Pulmonary artery endothelial cell (primary cell): Measurements from ENCODE around the gene FOSL1. TPM values are rescaled to one million over a fixed set of nuclear protein-coding genes. Genes with fewer than 3 reads are reported as not detected.

Experiments
- DNase-seq: peaks from one replicate; pipeline ENCODE4 v3.0.0-alpha.2; 2011; ENCODE audit warnings: low read depth, low spot score
- total RNA-seq: library from RNA; depleted of rRNA; stranded (reverse); fragments of >200 nt; gene quantifications from 2 replicates; pipeline ENCODE4 v1.2.3, GENCODE V29; 2014

FOSL1 gene
- total RNA-seq, 1 donor from 2014 or later: 11.5 TPM

GRCh38 chr11:65882120-65883057 lies 17.8 kb downstream of the FOSL1 start:
- DNase-seq: no peak

GRCh38 chr11:65880844-65881421 lies 19.3 kb downstream of the FOSL1 start:
- DNase-seq: no peak

- no peak for DNase-seq
These were observed 20.2 kb downstream of the FOSL1 start for GRCh38 chr11:65880027-65880426.

GRCh38 chr11:65879617-65880016 lies 20.6 kb downstream of the FOSL1 start, which contains the start of gene CTSW:
Gene CTSW (plus strand): TSS chr11:65879837. CDS start chr11:65879855, 18 bp downstream.
- no peak for DNase-seq

- no peak for DNase-seq
These were observed 26.7 kb downstream of the FOSL1 start for GRCh38 chr11:65873318-65874156.

- no peak for DNase-seq
These were observed 27.4 kb downstream of the FOSL1 start, which contains the start of gene EFEMP2 for GRCh38 chr11:65872586-65873317. Gene EFEMP2 (minus strand): TSS chr11:65872800. CDS start chr11:65872354, 446 bp downstream.

- no peak for DNase-seq
These were observed 28.2 kb downstream of the FOSL1 start for GRCh38 chr11:65871811-65872548.

- no peak for DNase-seq
These were observed 29.2 kb downstream of the FOSL1 start for GRCh38 chr11:65870706-65871681.

GRCh38 chr11:65870307-65870658 lies 29.9 kb downstream of the FOSL1 start:
- no peak for DNase-seq

GRCh38 chr11:65869643-65870306 lies 30.4 kb downstream of the FOSL1 start:
- no peak for DNase-seq

- no peak for DNase-seq
These were observed 31.3 kb downstream of the FOSL1 start for GRCh38 chr11:65868907-65869306.

- DNase-seq: no peak
These were observed 32.0 kb downstream of the FOSL1 start for GRCh38 chr11:65868076-65868667.

GRCh38 chr11:65867284-65868071 lies 32.7 kb downstream of the FOSL1 start:
- DNase-seq: no peak

GRCh38 chr11:65866509-65867283 lies 33.5 kb downstream of the FOSL1 start:
- DNase-seq: no peak

- DNase-seq: no peak
These were observed 34.5 kb downstream of the FOSL1 start for GRCh38 chr11:65865550-65866172.
